ENCODE results near the gene ANO2. TPM values are rescaled to one million over a fixed set of nuclear protein-coding genes. Genes with fewer than 3 reads are reported as not detected.
A peak's percentile ranks its signal among the peaks of the same experiment; 100 is the strongest.

ANO2 gene
- total RNA-seq, 2 donors from 2014 or later = 14.3 to 28.5 TPM

DNA sequence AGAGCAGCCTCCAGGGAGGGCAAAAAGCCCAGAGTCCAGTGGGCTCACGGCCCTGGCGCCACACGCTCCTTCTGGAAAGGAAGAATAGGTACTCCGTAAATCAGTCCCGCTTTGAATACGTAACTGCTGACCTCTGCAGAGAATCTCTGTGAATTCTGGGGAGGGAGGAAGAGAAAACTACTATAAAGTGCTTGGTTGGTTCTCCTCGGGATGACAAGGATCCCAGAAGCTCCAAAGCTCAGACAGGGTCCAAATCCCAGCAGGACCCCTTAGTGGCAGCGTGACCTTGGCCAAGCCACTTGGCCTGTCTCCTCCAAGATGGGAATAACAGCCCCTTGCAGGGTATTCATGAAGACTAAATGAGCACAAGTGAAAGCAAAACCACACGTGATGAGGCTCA is 31.7 kb downstream of the ANO2 start:
- WGBS, 2 experiments (ENCODE audit: insufficient coverage in 1 of 2, insufficient read length in 1 of 2) = 93 to 98% methylated on average over 8 to 9 of the region's 9 CpGs
- Mint-ChIP-seq H3K27ac (no peak overlapping the region), H3K4me1 (peaks cover 9% of the 10 kb centered on the region), H3K4me3 (no peak overlapping the region), H3K9me3 (no peaks in the 10 kb centered on the region), H3K27me3 (ENCODE audit: insufficient read depth) (no peaks in the 10 kb centered on the region), H3K36me3 (ENCODE audit: low read depth) (peaks cover 29% of the 10 kb centered on the region)
- no peak overlapping the region for H3K4me3 ChIP-seq (ENCODE audit: low read length)
- no peaks in the 10 kb centered on the region for H3K27me3 ChIP-seq (ENCODE audit: control insufficient read depth, insufficient read depth, low read length, poor library complexity, severe bottlenecking)
- DNase-seq = no peak
- TF ChIP-seq, protein P1, sequence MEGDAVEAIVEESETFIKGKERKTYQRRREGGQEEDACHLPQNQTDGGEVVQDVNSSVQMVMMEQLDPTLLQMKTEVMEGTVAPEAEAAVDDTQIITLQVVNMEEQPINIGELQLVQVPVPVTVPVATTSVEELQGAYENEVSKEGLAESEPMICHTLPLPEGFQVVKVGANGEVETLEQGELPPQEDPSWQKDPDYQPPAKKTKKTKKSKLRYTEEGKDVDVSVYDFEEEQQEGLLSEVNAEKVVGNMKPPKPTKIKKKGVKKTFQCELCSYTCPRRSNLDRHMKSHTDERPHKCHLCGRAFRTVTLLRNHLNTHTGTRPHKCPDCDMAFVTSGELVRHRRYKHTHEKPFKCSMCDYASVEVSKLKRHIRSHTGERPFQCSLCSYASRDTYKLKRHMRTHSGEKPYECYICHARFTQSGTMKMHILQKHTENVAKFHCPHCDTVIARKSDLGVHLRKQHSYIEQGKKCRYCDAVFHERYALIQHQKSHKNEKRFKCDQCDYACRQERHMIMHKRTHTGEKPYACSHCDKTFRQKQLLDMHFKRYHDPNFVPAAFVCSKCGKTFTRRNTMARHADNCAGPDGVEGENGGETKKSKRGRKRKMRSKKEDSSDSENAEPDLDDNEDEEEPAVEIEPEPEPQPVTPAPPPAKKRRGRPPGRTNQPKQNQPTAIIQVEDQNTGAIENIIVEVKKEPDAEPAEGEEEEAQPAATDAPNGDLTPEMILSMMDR (conservative IDR thresholded peaks at IDR 0.05) = no peak
- no peaks in the 10 kb centered on the region for H3K4me1 ChIP-seq (ENCODE audit: control insufficient read depth, insufficient read depth, low read length)
- no peaks in the 10 kb centered on the region for H3K9me3 ChIP-seq (ENCODE audit: control insufficient read depth, low read length)
- H3K9ac ChIP-seq (ENCODE audit: extremely low read depth, low read length, poor library complexity, severe bottlenecking) = no peak overlapping the region
- no peaks in the 10 kb centered on the region for H3K36me3 ChIP-seq (ENCODE audit: control insufficient read depth, insufficient read depth, low read length)
- H3K27ac ChIP-seq (ENCODE audit: low read depth, low read length) = no peak overlapping the region

DNA sequence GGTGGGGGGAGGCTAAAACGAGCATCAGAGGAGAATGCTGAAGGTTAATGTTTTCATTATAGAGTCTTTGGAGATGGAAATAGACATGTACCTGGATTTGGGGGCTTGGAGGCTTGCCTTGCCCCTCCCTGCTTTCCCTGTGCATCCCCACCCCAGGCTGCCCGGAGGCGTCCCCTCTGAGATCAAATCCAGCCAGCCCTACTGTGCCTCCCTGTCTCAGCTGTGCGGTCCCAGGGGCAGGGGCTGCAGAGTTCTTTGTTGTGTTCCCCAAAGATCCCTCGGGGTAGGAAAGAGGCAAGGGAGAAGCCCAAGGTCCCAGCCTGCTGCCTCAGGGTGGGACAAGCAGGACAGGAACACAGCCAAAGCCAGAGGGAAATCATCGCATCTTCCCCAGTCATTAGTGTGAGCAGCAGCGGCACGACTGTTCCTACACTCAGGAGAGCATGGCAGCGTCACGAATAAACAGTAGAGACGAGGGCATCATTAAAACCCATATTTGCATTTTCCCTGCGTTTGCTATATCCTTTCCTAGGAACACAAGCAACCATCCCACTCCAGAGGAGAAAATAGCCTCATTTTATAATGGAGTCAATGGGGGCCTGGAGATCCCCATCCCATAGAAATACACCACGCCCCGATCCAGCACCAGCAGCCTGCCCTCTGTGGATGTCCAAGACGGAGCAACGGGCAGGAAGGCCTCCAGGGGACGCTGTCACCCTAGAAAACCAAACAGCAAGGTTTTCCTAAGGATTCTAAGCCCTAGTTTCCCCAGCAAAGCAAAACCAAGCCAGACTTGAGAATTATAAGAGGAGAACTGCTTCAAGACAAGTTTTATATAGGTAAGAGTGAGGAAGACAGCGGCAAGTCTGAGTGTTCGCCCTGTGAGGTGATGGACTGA is 32.4 kb downstream of the ANO2 start:
- H3K9ac ChIP-seq (ENCODE audit: extremely low read depth, low read length, poor library complexity, severe bottlenecking) = no peak overlapping the region
- Mint-ChIP-seq H3K36me3 (ENCODE audit: low read depth) (peaks cover 27% of the 10 kb centered on the region), H3K9me3 (no peaks in the 10 kb centered on the region), H3K27ac (no peak overlapping the region), H3K4me1 (peaks cover 9% of the 10 kb centered on the region), H3K4me3 (no peak overlapping the region), H3K27me3 (ENCODE audit: insufficient read depth) (no peaks in the 10 kb centered on the region)
- H3K9me3 ChIP-seq (ENCODE audit: control insufficient read depth, low read length) = no peaks in the 10 kb centered on the region
- no peaks in the 10 kb centered on the region for H3K36me3 ChIP-seq (ENCODE audit: control insufficient read depth, insufficient read depth, low read length)
- no peaks in the 10 kb centered on the region for H3K4me1 ChIP-seq (ENCODE audit: control insufficient read depth, insufficient read depth, low read length)
- H3K27me3 ChIP-seq (ENCODE audit: control insufficient read depth, insufficient read depth, low read length, poor library complexity, severe bottlenecking) = no peaks in the 10 kb centered on the region
- no peak overlapping the region for H3K27ac ChIP-seq (ENCODE audit: low read depth, low read length)
- WGBS, 2 experiments (ENCODE audit: insufficient coverage in 1 of 2, insufficient read length in 1 of 2) = 77 to 94% methylated on average over 7 to 19 of the region's 19 CpGs
- H3K4me3 ChIP-seq (ENCODE audit: low read length) = no peak overlapping the region
- DNase-seq = peak; percentile 96
- TF ChIP-seq, protein P1 (conservative IDR thresholded peaks at IDR 0.05) = peak; percentile 100

DNA sequence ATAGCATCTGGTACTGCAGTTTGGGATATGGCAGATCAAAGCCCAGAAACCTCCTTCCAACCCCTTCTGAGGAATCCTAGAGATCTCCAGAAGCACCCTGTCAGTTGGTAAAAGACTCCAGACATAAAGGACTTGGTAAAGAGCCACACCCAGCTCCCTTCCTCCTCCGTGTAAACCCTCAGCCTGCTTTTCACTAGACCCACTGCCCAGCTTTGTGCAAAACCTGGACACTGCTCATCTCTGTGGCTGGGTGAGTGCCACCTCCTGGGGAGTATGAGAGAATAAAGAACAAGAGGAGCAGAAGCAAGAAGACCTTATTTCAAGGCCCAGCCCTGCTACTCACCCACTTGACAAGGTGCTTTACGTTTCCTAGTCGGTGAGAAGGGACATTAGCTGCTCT is 33.0 kb downstream of the ANO2 start:
- Mint-ChIP-seq H3K4me3 (no peak overlapping the region), H3K36me3 (ENCODE audit: low read depth) (peaks cover 23% of the 10 kb centered on the region), H3K4me1 (peaks cover 9% of the 10 kb centered on the region), H3K27me3 (ENCODE audit: insufficient read depth) (no peaks in the 10 kb centered on the region), H3K9me3 (no peaks in the 10 kb centered on the region), H3K27ac (no peak overlapping the region)
- Histone ChIP-seq H3K4me3 (ENCODE audit: low read length) (no peak overlapping the region), H3K36me3 (ENCODE audit: control insufficient read depth, insufficient read depth, low read length) (no peaks in the 10 kb centered on the region), H3K4me1 (ENCODE audit: control insufficient read depth, insufficient read depth, low read length) (no peaks in the 10 kb centered on the region), H3K9me3 (ENCODE audit: control insufficient read depth, low read length) (no peaks in the 10 kb centered on the region), H3K9ac (ENCODE audit: extremely low read depth, low read length, poor library complexity, severe bottlenecking) (no peak overlapping the region), H3K27me3 (ENCODE audit: control insufficient read depth, insufficient read depth, low read length, poor library complexity, severe bottlenecking) (no peaks in the 10 kb centered on the region), H3K27ac (ENCODE audit: low read depth, low read length) (no peak overlapping the region)
- 77 to 100% methylated on average over 2 to 3 of the region's 3 CpGs for WGBS, 2 experiments (ENCODE audit: insufficient coverage in 1 of 2, insufficient read length in 1 of 2)
- TF ChIP-seq, protein P1 (conservative IDR thresholded peaks at IDR 0.05) = no peak
- no peak for DNase-seq

All from endodermal cell (in vitro differentiated cells).